Esophagus squamous epithelium (tissue), 5 donors: Measurements from ENCODE around the gene SNX24. TPM values are rescaled to one million over a fixed set of nuclear protein-coding genes. Genes with fewer than 3 reads are reported as not detected.

ENCODE experiments used
- DNase-seq: peaks from one replicate; lab custom pipeline; 2025; lab: John Stamatoyannopoulos, UW
- H3K27ac ChIP-seq, 4 donors: fragments of 200-600 bp; sonication (generic); one replicate each; pipeline ENCODE4 v1.5.1; 2016 to 2019; ENCODE audit warnings: mild to moderate bottlenecking in 1 of 4
- H3K27me3 ChIP-seq, 4 donors: fragments of 200-600 bp; sonication (generic); 1 replicate in 3 of 4; 2 replicates in 1 of 4; pipeline versions ENCODE4 v1.5.1 to v1.6.0; 2017 to 2021; ENCODE audit warnings: antibody characterized with exemption in 1 of 4
- H3K36me3 ChIP-seq, 3 donors: fragments of 200-600 bp; sonication (generic); one replicate each; pipeline ENCODE4 v1.5.1; 2016 to 2019
- H3K4me1 ChIP-seq, 3 donors: fragments of 200-600 bp; sonication (generic); one replicate each; pipeline ENCODE4 v1.5.1; 2017 to 2019
- H3K4me3 ChIP-seq, 4 donors: fragments of 200-600 bp; sonication (generic); 1 replicate in 3 of 4; 2 replicates in 1 of 4; pipeline ENCODE4 v1.5.1; 2016 to 2019; ENCODE audit warnings: mild to moderate bottlenecking in 2 of 4, moderate library complexity in 1 of 4
- H3K9me3 ChIP-seq, 3 donors: fragments of 200-600 bp; sonication (generic); one replicate each; pipeline ENCODE4 v1.5.1; 2016 to 2019
- CTCF ChIP-seq, 6 experiments: fragments of 450-650 bp in 4 of 6; fragments of 200-600 bp in 2 of 6; sonication (generic) in 2 of 6; IDR thresholded peaks; one replicate each; pipeline ENCODE4 v1.5.1; 2016 to 2019; ENCODE audit warnings: antibody characterized with exemption in 6 of 6, mild to moderate bottlenecking in 4 of 6, moderate library complexity in 4 of 6
- POLR2A ChIP-seq, 4 donors: fragments of 450-650 bp; IDR thresholded peaks; one replicate each; pipeline ENCODE4 v1.6.1; 2017; ENCODE audit warnings: antibody characterized with exemption in 4 of 4, mild to moderate bottlenecking in 4 of 4, moderate library complexity in 3 of 4
- WGBS, 2 donors: methylation state at CpG; one replicate each; pipeline ENCODE4 v1.1.5; 2018; 5-methylcytosine and 5-hydroxymethylcytosine counted together
- intact Hi-C: fragments of 100-400 bp; cut with DNase I; formaldehyde crosslinking; loops from one replicate; pipeline ENCODE4 v1.15.0; 2022
- total RNA-seq, 4 donors: library from RNA; depleted of rRNA; stranded (reverse); fragments of >200 nt; gene quantifications; one replicate each; pipeline ENCODE4 v1.1.0, GENCODE V29; 2016
- donor health status: DM: yes; HTN: yes; CAD: no.

The SNX24 gene
- total RNA-seq, 4 donors from 2014 or later = 24.4 to 35.3 (median 28.6) TPM

GRCh38 chr5:122947772-122948171 lies 102.4 kb downstream of the SNX24 start:
- Histone ChIP-seq H3K9me3 (no peaks in the 10 kb centered on the region), H3K4me1 (peaks cover 0 to 8% (median 0%) of the 10 kb centered on the region in 3 donors), H3K27me3 (no peaks in the 10 kb centered on the region), H3K27ac (no peak overlapping the region), H3K4me3 (no peak overlapping the region), H3K36me3 (peaks cover 0 to 30% (median 3%) of the 10 kb centered on the region in 3 donors)
- 52 to 60% methylated on average over 3 of the region's 3 CpGs for WGBS, 2 donors
- no peak for TF ChIP-seq POLR2A (IDR thresholded peaks at IDR 0.05)
- no peak for TF ChIP-seq CTCF (IDR thresholded peaks at IDR 0.05)
- intact Hi-C loops = no loop called here
- no peak for DNase-seq

GRCh38 chr5:122948319-122948718 lies 102.9 kb downstream of the SNX24 start:
- DNase-seq = no peak
- H3K27me3 ChIP-seq = no peaks in the 10 kb centered on the region
- H3K4me1 ChIP-seq = peaks cover 0 to 2% (median 0%) of the 10 kb centered on the region in 3 donors
- H3K27ac ChIP-seq = no peak overlapping the region
- no peak for TF ChIP-seq CTCF (IDR thresholded peaks at IDR 0.05)
- no peak for TF ChIP-seq POLR2A (IDR thresholded peaks at IDR 0.05)
- WGBS, 2 donors = 79 to 86% methylated on average over 2 of the region's 2 CpGs
- no peak overlapping the region for H3K4me3 ChIP-seq
- peaks cover 0 to 30% (median 3%) of the 10 kb centered on the region in 3 donors for H3K36me3 ChIP-seq
- intact Hi-C loops = no loop called here
- no peaks in the 10 kb centered on the region for H3K9me3 ChIP-seq

- Histone ChIP-seq H3K4me3 (no peak overlapping the region), H3K27ac (no peak overlapping the region), H3K4me1 (no peaks in the 10 kb centered on the region), H3K9me3 (no peaks in the 10 kb centered on the region), H3K36me3 (peaks cover 0 to 42% (median 3%) of the 10 kb centered on the region in 3 donors), H3K27me3 (no peaks in the 10 kb centered on the region)
- intact Hi-C loops = no loop called here
- TF ChIP-seq POLR2A (IDR thresholded peaks at IDR 0.05) (no peak), CTCF (IDR thresholded peaks at IDR 0.05) (no peak)
- no peak for DNase-seq
- WGBS, 2 donors = 92 to 95% methylated on average over 8 of the region's 8 CpGs
Observed at GRCh38 chr5:122951658-122952057, 106.2 kb downstream of the SNX24 start.

GRCh38 chr5:122954719-122955118 lies 109.3 kb downstream of the SNX24 start:
- Histone ChIP-seq H3K36me3 (peaks cover 0 to 37% (median 0%) of the 10 kb centered on the region in 3 donors), H3K27ac (no peak overlapping the region), H3K27me3 (no peaks in the 10 kb centered on the region), H3K9me3 (peaks cover 0 to 10% (median 0%) of the 10 kb centered on the region in 3 donors), H3K4me3 (no peak overlapping the region), H3K4me1 (no peaks in the 10 kb centered on the region)
- DNase-seq = no peak
- TF ChIP-seq POLR2A (IDR thresholded peaks at IDR 0.05) (no peak), CTCF (IDR thresholded peaks at IDR 0.05) (no peak)
- intact Hi-C loops = no loop called here

- peaks cover 0 to 10% (median 0%) of the 10 kb centered on the region in 3 donors for H3K9me3 ChIP-seq
- no peaks in the 10 kb centered on the region for H3K27me3 ChIP-seq
- no peak for DNase-seq
- no peak for TF ChIP-seq POLR2A (IDR thresholded peaks at IDR 0.05)
- TF ChIP-seq CTCF (IDR thresholded peaks at IDR 0.05) = no peak
- H3K36me3 ChIP-seq = peaks cover 0 to 27% (median 0%) of the 10 kb centered on the region in 3 donors
- no peak overlapping the region for H3K27ac ChIP-seq
- H3K4me1 ChIP-seq = no peaks in the 10 kb centered on the region
- H3K4me3 ChIP-seq = no peak overlapping the region
- intact Hi-C loops = no loop called here
Observed at GRCh38 chr5:122957457-122957856, 112.0 kb downstream of the SNX24 start.
